ENCODE measurements around the gene COG5.
"Not testable (repeated sequence)": the region's sequence is repeated elsewhere in the genome, so short reads cannot be mapped to it uniquely, and the experiment has no call there.

COG5 gene

GRCh38 chr7:107224374-107225223 is 339.1 kb downstream of the COG5 start (continued):
- TF ChIP-seq PATZ1 (CRISPR knock-in tag; IDR thresholded peaks at IDR 0.05; ENCODE audit: borderline replicate concordance) = no peak
- no peak for TF ChIP-seq POU6F1 (CRISPR knock-in tag; IDR thresholded peaks at IDR 0.05; ENCODE audit: borderline replicate concordance, low read depth)
- no peak for TF ChIP-seq SNAI2 (CRISPR knock-in tag; IDR thresholded peaks at IDR 0.05)
- no peak for TF ChIP-seq GLIS3 (CRISPR knock-in tag; IDR thresholded peaks at IDR 0.05)
- no peak for TF ChIP-seq ZC3H10 (CRISPR knock-in tag; IDR thresholded peaks at IDR 0.05)

- ATAC-seq = not testable (repeated sequence)
These were observed 342.9 kb downstream of the COG5 start for GRCh38 chr7:107220806-107221205.

GRCh38 chr7:107220356-107220755 is 343.4 kb downstream of the COG5 start:
- no peak for TF ChIP-seq ZFP30 (CRISPR knock-in tag; IDR thresholded peaks at IDR 0.05)
- TF ChIP-seq ZC3H10 (CRISPR knock-in tag; IDR thresholded peaks at IDR 0.05) = no peak
- TF ChIP-seq GLIS3 (CRISPR knock-in tag; IDR thresholded peaks at IDR 0.05) = no peak
- TF ChIP-seq POU6F1 (CRISPR knock-in tag; IDR thresholded peaks at IDR 0.05; ENCODE audit: borderline replicate concordance, low read depth) = no peak
- no peak for TF ChIP-seq CSDC2 (CRISPR knock-in tag; IDR thresholded peaks at IDR 0.05)
- no peak for TF ChIP-seq ESRRG (CRISPR knock-in tag; IDR thresholded peaks at IDR 0.05)
- TF ChIP-seq CSRNP3 (CRISPR knock-in tag; IDR thresholded peaks at IDR 0.05) = no peak
- no peak for TF ChIP-seq PPARA (CRISPR knock-in tag; IDR thresholded peaks at IDR 0.05; ENCODE audit: borderline replicate concordance)
- TF ChIP-seq BACH2 (CRISPR knock-in tag; IDR thresholded peaks at IDR 0.05; ENCODE audit: borderline replicate concordance) = no peak
- no peak for TF ChIP-seq ZFP3 (CRISPR knock-in tag; IDR thresholded peaks at IDR 0.05)
- TF ChIP-seq ARNTL (CRISPR knock-in tag; IDR thresholded peaks at IDR 0.05; ENCODE audit: borderline replicate concordance, low read depth) = no peak
- no peak for ATAC-seq

GRCh38 chr7:107219563-107220244 is 344.0 kb downstream of the COG5 start:
- no peak for TF ChIP-seq OSR1 (CRISPR knock-in tag; IDR thresholded peaks at IDR 0.05)
- no peak for TF ChIP-seq ZC3H10 (CRISPR knock-in tag; IDR thresholded peaks at IDR 0.05)
- no peak for TF ChIP-seq POU6F1 (CRISPR knock-in tag; IDR thresholded peaks at IDR 0.05; ENCODE audit: borderline replicate concordance, low read depth)
- TF ChIP-seq ZFP30 (CRISPR knock-in tag; IDR thresholded peaks at IDR 0.05) = no peak
- TF ChIP-seq ZFP3 (CRISPR knock-in tag; IDR thresholded peaks at IDR 0.05) = no peak
- no peak for TF ChIP-seq TCF4 (CRISPR knock-in tag; IDR thresholded peaks at IDR 0.05; ENCODE audit: borderline replicate concordance)
- TF ChIP-seq PATZ1 (CRISPR knock-in tag; IDR thresholded peaks at IDR 0.05; ENCODE audit: borderline replicate concordance) = no peak
- ATAC-seq = no peak
